A549 (cell line): ENCODE results near the gene GARNL3. TPM values are rescaled to one million over a fixed set of nuclear protein-coding genes. Genes with fewer than 3 reads are reported as not detected.
A peak's percentile ranks its signal among the peaks of the same experiment; 100 is the strongest.

Experiments used
- ATAC-seq, 2 experiments: fragments of 200-7000 bp in 1 of 2; fragments of >200 bp in 1 of 2; cut with Nextera tagmentation in 1 of 2; cut with Tn5 transposase in 1 of 2; 3 replicates each; pipeline versions ENCODE4 v1.8.0 to v1.9.1; 2018 to 2020; ENCODE audit warnings: mild to moderate bottlenecking in 1 of 2, moderate library complexity in 1 of 2
- CTCF ChIA-PET: fragments of 300-600 bp; sonication (Branson Sonifier 250); formaldehyde crosslinking; extraction: SDS; loops from one replicate; lab custom pipeline; 2021; ENCODE audit warnings: antibody characterized with exemption, inconsistent platforms; lab: Yijun Ruan, JAX
- POLR2A ChIA-PET: fragments of 350-600 bp; formaldehyde crosslinking; extraction: SDS; loops from one replicate; lab custom pipeline; 2021; ENCODE audit warnings: antibody characterized with exemption, inconsistent platforms; lab: Yijun Ruan, JAX
- DNase-seq, 2 experiments: peaks; one replicate each; pipeline versions ENCODE4 v3.0.0 to v3.0.0-alpha.2; 2011 to 2016; ENCODE audit warnings: low read depth in 1 of 2, low spot score in 1 of 2
- FAIRE-seq: peaks from 2 replicates; lab custom pipeline; 2011; peaks lifted over from hg19 to GRCh38; lab: Jason Lieb, UNC
- H3K27ac ChIP-seq, 2 experiments: fragments of >200 bp; sonication (Bioruptor Twin); formaldehyde crosslinking; 3 replicates each; pipeline ENCODE4 v1.5.1; 2016 to 2017
- H3K4me1 ChIP-seq: fragments of >200 bp; sonication (Bioruptor Twin); formaldehyde crosslinking; 3 replicates; pipeline ENCODE4 v1.6.1; 2016
- H3K4me2 ChIP-seq: fragments of >200 bp; sonication (Bioruptor Twin); formaldehyde crosslinking; 3 replicates; pipeline ENCODE4 v1.6.1; 2016
- H3K4me3 ChIP-seq: fragments of >200 bp; sonication (Bioruptor Twin); formaldehyde crosslinking; 3 replicates; pipeline ENCODE4 v1.5.1; 2016
- H3K9me3 ChIP-seq: fragments of >200 bp; sonication (Bioruptor Twin); formaldehyde crosslinking; 3 replicates; pipeline ENCODE4 v1.6.1; 2016
- ATOH8 ChIP-seq: fragments of 250-450 bp; sonication (Bioruptor Pico); IDR thresholded peaks from 2 replicates; pipeline ENCODE4 v1.5.0; 2020; ENCODE audit warnings: low read depth, mild to moderate bottlenecking, moderate library complexity
- BHLHE40 ChIP-seq: IDR thresholded peaks from 2 replicates; pipeline ENCODE4 v1.6.1; 2012; ENCODE audit warnings: low read depth, low read length, inconsistent platforms
- CBX8 ChIP-seq: fragments of 200-600 bp; sonication (generic); IDR thresholded peaks from 2 replicates; pipeline ENCODE4 v1.6.1; 2016
- CEBPB ChIP-seq, 2 experiments: fragments of >200 bp in 1 of 2; sonication (Bioruptor Twin) in 1 of 2; formaldehyde crosslinking in 1 of 2; IDR thresholded peaks; 2 replicates each; pipeline ENCODE4 v1.6.1; 2012 to 2016
- CHD2 ChIP-seq: fragments of 150-350 bp; IDR thresholded peaks from 2 replicates; pipeline ENCODE4 v1.6.1; 2014; ENCODE audit warnings: low read length; ENCODE audit not compliant: partially characterized antibody
- EHMT2 ChIP-seq: fragments of 200-600 bp; sonication (generic); IDR thresholded peaks from 2 replicates; pipeline ENCODE4 v1.6.1; 2016; ENCODE audit warnings: antibody characterized with exemption, low read depth, mild to moderate bottlenecking, moderate library complexity
- FOSL2 ChIP-seq, 2 experiments: fragments of 450-650 bp in 1 of 2; fragments of >200 bp in 1 of 2; sonication (Bioruptor Twin) in 1 of 2; formaldehyde crosslinking; IDR thresholded peaks; 2 replicates each; pipeline versions ENCODE4 v1.5.0 to v1.6.1; 2016 to 2020; ENCODE audit warnings: mild to moderate bottlenecking in 1 of 2, moderate library complexity in 1 of 2
- GATA3 ChIP-seq: IDR thresholded peaks from 2 replicates; pipeline ENCODE4 v1.6.1; 2012; ENCODE audit warnings: borderline replicate concordance
- HDAC2 ChIP-seq: fragments of 200-600 bp; sonication (generic); IDR thresholded peaks from 2 replicates; pipeline ENCODE4 v1.6.1; 2016
- HOXB13 ChIP-seq: fragments of 250-450 bp; sonication (Bioruptor Pico); IDR thresholded peaks from 2 replicates; pipeline ENCODE4 v1.5.0; 2020; ENCODE audit warnings: low read depth, mild to moderate bottlenecking, moderate library complexity
- HOXB5 ChIP-seq: fragments of 250-450 bp; sonication (Bioruptor Pico); IDR thresholded peaks from 2 replicates; pipeline ENCODE4 v1.5.0; 2020; ENCODE audit warnings: mild to moderate bottlenecking, moderate library complexity
- JUN ChIP-seq, 2 experiments: fragments of >200 bp; sonication (Bioruptor Twin); formaldehyde crosslinking; IDR thresholded peaks; 2 replicates in 1 of 2; 3 replicates in 1 of 2; pipeline ENCODE4 v1.6.1; 2016 to 2017
- JUNB ChIP-seq: fragments of >200 bp; sonication (Bioruptor Twin); formaldehyde crosslinking; IDR thresholded peaks from 2 replicates; pipeline ENCODE4 v1.6.1; 2016
- MAX ChIP-seq: IDR thresholded peaks from 2 replicates; pipeline ENCODE4 v1.6.1; 2012
- MAZ ChIP-seq: fragments of 150-350 bp; IDR thresholded peaks from 2 replicates; pipeline ENCODE4 v1.6.1; 2014; ENCODE audit warnings: antibody characterized with exemption, low read depth, low read length, borderline replicate concordance
- MYC ChIP-seq: IDR thresholded peaks from 2 replicates; pipeline ENCODE4 v1.6.1; 2012; ENCODE audit warnings: mild to moderate bottlenecking, inconsistent platforms, low read length, improper control_type of control experiment, borderline replicate concordance
- NPAS2 ChIP-seq: fragments of 250-450 bp; sonication (Bioruptor Pico); IDR thresholded peaks from 2 replicates; pipeline ENCODE4 v1.8.0; 2022; ENCODE audit warnings: mild to moderate bottlenecking, moderate library complexity, borderline replicate concordance
- NR3C1 ChIP-seq: fragments of >200 bp; sonication (Bioruptor Twin); formaldehyde crosslinking; IDR thresholded peaks from 3 replicates; pipeline ENCODE4 v1.6.1; 2017
- PHF8 ChIP-seq: fragments of 200-600 bp; sonication (generic); IDR thresholded peaks from 2 replicates; pipeline ENCODE4 v1.6.1; 2016; ENCODE audit warnings: low read depth, mild to moderate bottlenecking, antibody characterized with exemption, moderate library complexity, borderline replicate concordance
- POLR2A ChIP-seq: IDR thresholded peaks from 2 replicates; pipeline ENCODE4 v1.6.1; 2012; ENCODE audit warnings: mild to moderate bottlenecking, low read length
- POLR2AphosphoS2 ChIP-seq: conservative IDR thresholded peaks from 2 replicates; pipeline ENCODE4 v1.6.1; 2012; ENCODE audit warnings: low read length, improper control_type of control experiment, inconsistent platforms
- SMC3 ChIP-seq: fragments of >200 bp; sonication (Bioruptor Twin); formaldehyde crosslinking; IDR thresholded peaks from 3 replicates; pipeline ENCODE4 v1.6.1; 2018; ENCODE audit warnings: inconsistent platforms
- ZNF302 ChIP-seq: fragments of 250-450 bp; sonication (Bioruptor Pico); IDR thresholded peaks from 2 replicates; pipeline ENCODE4 v1.9.0; 2021; ENCODE audit warnings: inconsistent platforms, mild to moderate bottlenecking, moderate library complexity
- WGBS: methylation state at CpG from one replicate; pipeline ENCODE4 v1.1.6; 2017; ENCODE audit errors: missing lambda C conversion rate; 5-methylcytosine and 5-hydroxymethylcytosine counted together
- polyA plus RNA-seq, 4 experiments: library from polyadenylated mRNA; depleted of rRNA in 3 of 4; stranded (reverse); fragments of >200 nt; fragmentation: RNase III in 1 of 4; extraction: RNeasy Plus Mini Kit Qiagen cat#74134 plus additional on column Dnase treatment in 1 of 4; gene quantifications; 2 replicates in 3 of 4; 3 replicates in 1 of 4; pipeline ENCODE4 v1.2.3, GENCODE V29; 2011 to 2017
- TF ChIP-seq, protein P1 (sequence below): fragments of 450-650 bp; IDR thresholded peaks from 2 replicates; pipeline ENCODE4 v1.6.1; 2014; ENCODE audit warnings: antibody characterized with exemption
- TF ChIP-seq, protein P2 (sequence below): fragments of 200-600 bp; sonication (generic); IDR thresholded peaks from 2 replicates; pipeline ENCODE4 v1.6.1; 2016; ENCODE audit warnings: antibody characterized with exemption, mild to moderate bottlenecking, moderate library complexity
- TF ChIP-seq, protein P3 (sequence below): fragments of 250-450 bp; sonication (Bioruptor Pico); IDR thresholded peaks from 2 replicates; pipeline ENCODE4 v1.5.0; 2021; ENCODE audit warnings: mild to moderate bottlenecking, moderate library complexity, borderline replicate concordance

Gene GARNL3
- polyA plus RNA-seq, 2 of the 4 experiments (the other 2 are of a cell fraction), result 2.9 to 5.1 TPM

DNA sequence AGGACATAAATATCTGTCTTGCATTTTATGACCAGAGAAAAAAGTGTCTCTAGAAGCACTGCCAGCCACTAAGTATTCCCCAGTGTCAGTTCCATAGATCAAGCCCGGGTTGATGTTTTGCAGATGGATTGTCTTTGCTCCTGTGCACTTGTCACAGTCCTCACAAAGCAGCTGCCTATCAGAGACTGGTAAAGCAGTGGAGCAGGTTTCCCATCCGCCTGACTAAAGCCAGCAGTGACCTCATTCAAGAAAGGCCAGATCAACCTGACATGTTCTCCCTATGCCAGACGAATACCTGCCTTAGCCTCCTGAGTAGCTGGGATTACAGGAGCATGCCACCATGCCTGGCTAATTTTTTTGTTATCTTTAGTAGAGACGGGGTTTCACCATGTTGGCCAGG, 26.8 kb upstream of the GARNL3 start:
- no peak overlapping the region for H3K4me2 ChIP-seq
- H3K4me1 ChIP-seq, result no peaks in the 10 kb centered on the region
- H3K9me3 ChIP-seq, result no peaks in the 10 kb centered on the region
- DNase-seq (no peak), FAIRE-seq (no peak), ATAC-seq (no peak)
- POLR2A ChIA-PET, result no interaction called here
- H3K4me3 ChIP-seq, result no peak overlapping the region
- 87% methylated on average over 3 of the region's 4 CpGs for WGBS
- TF ChIP-seq MYC (no peak), MAX (no peak)
- TF ChIP-seq, protein P1, sequence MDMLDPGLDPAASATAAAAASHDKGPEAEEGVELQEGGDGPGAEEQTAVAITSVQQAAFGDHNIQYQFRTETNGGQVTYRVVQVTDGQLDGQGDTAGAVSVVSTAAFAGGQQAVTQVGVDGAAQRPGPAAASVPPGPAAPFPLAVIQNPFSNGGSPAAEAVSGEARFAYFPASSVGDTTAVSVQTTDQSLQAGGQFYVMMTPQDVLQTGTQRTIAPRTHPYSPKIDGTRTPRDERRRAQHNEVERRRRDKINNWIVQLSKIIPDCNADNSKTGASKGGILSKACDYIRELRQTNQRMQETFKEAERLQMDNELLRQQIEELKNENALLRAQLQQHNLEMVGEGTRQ, result no peak
- H3K27ac ChIP-seq, result no peak overlapping the region
- CTCF ChIA-PET, result interaction anchor here (0.9 to 1.1 kb wide), 3 partner anchors 10 to 159 kb away, joined by 3 read pairs; partner anchors contain the start of gene SLC2A8

GRCh38 chr9:127241354-127241753, 23.2 kb upstream of the GARNL3 start:
- no peak for FAIRE-seq
- H3K4me3 ChIP-seq, result no peak overlapping the region
- no peak for ATAC-seq
- DNase-seq, result no peak
- no peak overlapping the region for H3K4me2 ChIP-seq
- POLR2A ChIA-PET, result no interaction called here
- no peak for TF ChIP-seq HDAC2
- TF ChIP-seq CBX8, result no peak
- TF ChIP-seq HOXB5 (CRISPR knock-in tag), result no peak
- TF ChIP-seq EHMT2, result no peak
- TF ChIP-seq NPAS2, result no peak
- no peak for TF ChIP-seq HOXB13 (CRISPR knock-in tag)
- H3K9me3 ChIP-seq, result no peaks in the 10 kb centered on the region
- 96% methylated on average over 2 of the region's 2 CpGs for WGBS
- CTCF ChIA-PET, result no interaction called here
- H3K4me1 ChIP-seq, result peaks cover 10% of the 10 kb centered on the region; the same call in 2 of the 3 replicates
- no peak overlapping the region for H3K27ac ChIP-seq

GRCh38 chr9:127244609-127245601, 19.7 kb upstream of the GARNL3 start:
- ChIA-PET POLR2A (interaction anchor here (0.6 to 1.9 kb wide), 7 partner anchors 8 to 280 kb away, joined by 3 to 20 read pairs (median 6); partner anchors contain the start of genes SLC2A8 and ZNF79), CTCF (interaction anchor here (0.9 to 1.7 kb wide), 4 partner anchors 8 to 152 kb away, joined by 4 to 5 read pairs (median 4); partner anchors contain the start of gene SLC2A8)
- peak; percentile 93 to 98 for DNase-seq
- ATAC-seq, result peak; percentile 100
- H3K9me3 ChIP-seq, result no peaks in the 10 kb centered on the region
- peak overlapping the region; percentile 84 to 90 for H3K27ac ChIP-seq
- H3K4me2 ChIP-seq, result peak overlapping the region; percentile 96
- peaks cover 10% of the 10 kb centered on the region; the same call in 2 of the 3 replicates for H3K4me1 ChIP-seq
- no peak for FAIRE-seq
- 12% methylated on average over 32 of the region's 53 CpGs for WGBS
- H3K4me3 ChIP-seq, result peak overlapping the region; percentile 62
- TF ChIP-seq ZNF302 (CRISPR knock-in tag) (no peak), JUN (IDR thresholded peaks at IDR 0.05) (peak in 1 of 2 experiments; percentile 74; a peak in 3 of 5 replicates), NR3C1 (no peak), GATA3 (no peak), BHLHE40 (no peak), POLR2A (peak; percentile 81), SMC3 (no peak), HDAC2 (no peak), CHD2 (peak; percentile 47), CEBPB (IDR thresholded peaks at IDR 0.05) (no peak), JUNB (no peak), POLR2AphosphoS2 (no peak), ATOH8 (no peak), FOSL2 (IDR thresholded peaks at IDR 0.05) (no peak), FOSL2 (CRISPR knock-in tag; IDR thresholded peaks at IDR 0.05) (no peak), PHF8 (peak; percentile 41; the same call in 1 of the 2 replicates), MAZ (no peak)
- TF ChIP-seq, protein P2, sequence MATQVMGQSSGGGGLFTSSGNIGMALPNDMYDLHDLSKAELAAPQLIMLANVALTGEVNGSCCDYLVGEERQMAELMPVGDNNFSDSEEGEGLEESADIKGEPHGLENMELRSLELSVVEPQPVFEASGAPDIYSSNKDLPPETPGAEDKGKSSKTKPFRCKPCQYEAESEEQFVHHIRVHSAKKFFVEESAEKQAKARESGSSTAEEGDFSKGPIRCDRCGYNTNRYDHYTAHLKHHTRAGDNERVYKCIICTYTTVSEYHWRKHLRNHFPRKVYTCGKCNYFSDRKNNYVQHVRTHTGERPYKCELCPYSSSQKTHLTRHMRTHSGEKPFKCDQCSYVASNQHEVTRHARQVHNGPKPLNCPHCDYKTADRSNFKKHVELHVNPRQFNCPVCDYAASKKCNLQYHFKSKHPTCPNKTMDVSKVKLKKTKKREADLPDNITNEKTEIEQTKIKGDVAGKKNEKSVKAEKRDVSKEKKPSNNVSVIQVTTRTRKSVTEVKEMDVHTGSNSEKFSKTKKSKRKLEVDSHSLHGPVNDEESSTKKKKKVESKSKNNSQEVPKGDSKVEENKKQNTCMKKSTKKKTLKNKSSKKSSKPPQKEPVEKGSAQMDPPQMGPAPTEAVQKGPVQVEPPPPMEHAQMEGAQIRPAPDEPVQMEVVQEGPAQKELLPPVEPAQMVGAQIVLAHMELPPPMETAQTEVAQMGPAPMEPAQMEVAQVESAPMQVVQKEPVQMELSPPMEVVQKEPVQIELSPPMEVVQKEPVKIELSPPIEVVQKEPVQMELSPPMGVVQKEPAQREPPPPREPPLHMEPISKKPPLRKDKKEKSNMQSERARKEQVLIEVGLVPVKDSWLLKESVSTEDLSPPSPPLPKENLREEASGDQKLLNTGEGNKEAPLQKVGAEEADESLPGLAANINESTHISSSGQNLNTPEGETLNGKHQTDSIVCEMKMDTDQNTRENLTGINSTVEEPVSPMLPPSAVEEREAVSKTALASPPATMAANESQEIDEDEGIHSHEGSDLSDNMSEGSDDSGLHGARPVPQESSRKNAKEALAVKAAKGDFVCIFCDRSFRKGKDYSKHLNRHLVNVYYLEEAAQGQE, result peak; percentile 45
- TF ChIP-seq, protein P3, sequence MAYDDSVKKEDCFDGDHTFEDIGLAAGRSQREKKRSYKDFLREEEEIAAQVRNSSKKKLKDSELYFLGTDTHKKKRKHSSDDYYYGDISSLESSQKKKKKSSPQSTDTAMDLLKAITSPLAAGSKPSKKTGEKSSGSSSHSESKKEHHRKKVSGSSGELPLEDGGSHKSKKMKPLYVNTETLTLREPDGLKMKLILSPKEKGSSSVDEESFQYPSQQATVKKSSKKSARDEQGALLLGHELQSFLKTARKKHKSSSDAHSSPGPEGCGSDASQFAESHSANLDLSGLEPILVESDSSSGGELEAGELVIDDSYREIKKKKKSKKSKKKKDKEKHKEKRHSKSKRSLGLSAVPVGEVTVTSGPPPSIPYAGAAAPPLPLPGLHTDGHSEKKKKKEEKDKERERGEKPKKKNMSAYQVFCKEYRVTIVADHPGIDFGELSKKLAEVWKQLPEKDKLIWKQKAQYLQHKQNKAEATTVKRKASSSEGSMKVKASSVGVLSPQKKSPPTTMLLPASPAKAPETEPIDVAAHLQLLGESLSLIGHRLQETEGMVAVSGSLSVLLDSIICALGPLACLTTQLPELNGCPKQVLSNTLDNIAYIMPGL (CRISPR knock-in tag), result no peak
